ENCODE measurements around the gene TBL3. TPM values are rescaled to one million over a fixed set of nuclear protein-coding genes. Genes with fewer than 3 reads are reported as not detected.
A peak's percentile ranks its signal among the peaks of the same experiment; 100 is the strongest.

The TBL3 gene
- total RNA-seq, 1 donor from 2014 or later: 24.4 TPM

- H3K27ac ChIP-seq (ENCODE audit: low read depth, low read length): peak overlapping the region; percentile 96
- no peaks in the 10 kb centered on the region for H3K27me3 ChIP-seq (ENCODE audit: insufficient read depth, low read length)
- H3K4me2 ChIP-seq (ENCODE audit: low read length): peak overlapping the region; percentile 95
- peak overlapping the region; percentile 97 for H3K4me3 Mint-ChIP-seq (ENCODE audit: unreplicated experiment)
- H3K4me1 Mint-ChIP-seq (ENCODE audit: low read depth, unreplicated experiment): peaks cover 20% of the 10 kb centered on the region
- peaks cover 37% of the 10 kb centered on the region for H3K4me1 ChIP-seq (ENCODE audit: insufficient read depth, low read length)
- peaks cover 20% of the 10 kb centered on the region for H3K36me3 Mint-ChIP-seq (ENCODE audit: low read depth, unreplicated experiment)
- H3K4me3 ChIP-seq (ENCODE audit: insufficient read depth, low read depth, low read length): peak overlapping the region; percentile 91
- peaks cover 76% of the 10 kb centered on the region for H3K79me2 ChIP-seq (ENCODE audit: insufficient read depth, low read length)
- H3K9me3 Mint-ChIP-seq (ENCODE audit: unreplicated experiment): no peaks in the 10 kb centered on the region
- no peak overlapping the region for H2AFZ ChIP-seq (ENCODE audit: low read depth, low read length)
- peak overlapping the region; percentile 92 for H3K9ac ChIP-seq (ENCODE audit: low read length)
- no peaks in the 10 kb centered on the region for H3K27me3 Mint-ChIP-seq (ENCODE audit: low read depth, unreplicated experiment)
- FAIRE-seq (no peak), DNase-seq (ENCODE audit: low read depth) (peak; percentile 15)
- TF ChIP-seq EZH2 (IDR thresholded peaks at IDR 0.05; ENCODE audit: insufficient read depth, low read length) (no peak), CTCF (IDR thresholded peaks at IDR 0.05; ENCODE audit: insufficient read depth, low read depth, low read length) (no peak)
- H3K9me3 ChIP-seq (ENCODE audit: insufficient read depth, low read depth, low read length): no peaks in the 10 kb centered on the region
- peaks cover 49% of the 10 kb centered on the region for H4K20me1 ChIP-seq (ENCODE audit: insufficient read depth, low read length)
- peaks cover 9% of the 10 kb centered on the region for H3K36me3 ChIP-seq (ENCODE audit: insufficient read depth, low read length)
- peak overlapping the region; percentile 91 for H3K27ac Mint-ChIP-seq (ENCODE audit: unreplicated experiment)
Measured at GRCh38 chr16:1963806-1964505, 7.9 kb upstream of the TBL3 start.

- peak within 1 kb of the TSS; percentile 92 for H3K9ac ChIP-seq (ENCODE audit: low read length)
- peaks cover 37% of the 10 kb centered on the region for H3K4me1 ChIP-seq (ENCODE audit: insufficient read depth, low read length)
- peak; percentile 92 for DNase-seq (ENCODE audit: low read depth)
- Mint-ChIP-seq H3K4me1 (ENCODE audit: low read depth, unreplicated experiment) (peaks cover 20% of the 10 kb centered on the region), H3K9me3 (ENCODE audit: unreplicated experiment) (no peaks in the 10 kb centered on the region), H3K27me3 (ENCODE audit: low read depth, unreplicated experiment) (no peaks in the 10 kb centered on the region), H3K4me3 (ENCODE audit: unreplicated experiment) (peak within 1 kb of the TSS; percentile 97), H3K36me3 (ENCODE audit: low read depth, unreplicated experiment) (peaks cover 20% of the 10 kb centered on the region), H3K27ac (ENCODE audit: unreplicated experiment) (peak within 1 kb of the TSS; percentile 95)
- H3K4me3 ChIP-seq (ENCODE audit: insufficient read depth, low read depth, low read length): peak within 1 kb of the TSS; percentile 91
- H3K27ac ChIP-seq (ENCODE audit: low read depth, low read length): peak within 1 kb of the TSS; percentile 96
- TF ChIP-seq EZH2 (IDR thresholded peaks at IDR 0.05; ENCODE audit: insufficient read depth, low read length): no peak
- TF ChIP-seq CTCF (IDR thresholded peaks at IDR 0.05; ENCODE audit: insufficient read depth, low read depth, low read length): no peak
- H3K79me2 ChIP-seq (ENCODE audit: insufficient read depth, low read length): peaks cover 70% of the 10 kb centered on the region
- peak within 1 kb of the TSS; percentile 70 for H2AFZ ChIP-seq (ENCODE audit: low read depth, low read length)
- FAIRE-seq: no peak
- H3K4me2 ChIP-seq (ENCODE audit: low read length): peak within 1 kb of the TSS; percentile 99
- peaks cover 49% of the 10 kb centered on the region for H4K20me1 ChIP-seq (ENCODE audit: insufficient read depth, low read length)
- no peaks in the 10 kb centered on the region for H3K9me3 ChIP-seq (ENCODE audit: insufficient read depth, low read depth, low read length)
- H3K27me3 ChIP-seq (ENCODE audit: insufficient read depth, low read length): no peaks in the 10 kb centered on the region
- peaks cover 9% of the 10 kb centered on the region for H3K36me3 ChIP-seq (ENCODE audit: insufficient read depth, low read length)
Measured at GRCh38 chr16:1964506-1965395, 7.1 kb upstream of the TBL3 start, which contains the start of gene RPS2. Gene RPS2 (minus strand): TSS chr16:1964826. CDS start chr16:1964625, 201 bp downstream.
